H9 (cell line): ENCODE data around the gene KRT78. TPM values are rescaled to one million over a fixed set of nuclear protein-coding genes. Genes with fewer than 3 reads are reported as not detected.

Experiments used
- DNase-seq: peaks from one replicate; pipeline ENCODE4 v3.0.0-alpha.2; 2017
- H2AFZ ChIP-seq: one replicate; pipeline ENCODE4 v1.6.1; 2013; ENCODE audit warnings: mild to moderate bottlenecking, low read length, control low read depth, moderate library complexity
- H2AK5ac ChIP-seq: 2 replicates; pipeline ENCODE4 v1.6.1; 2013; ENCODE audit warnings: low read length, control low read depth, mixed read lengths; ENCODE audit not compliant: insufficient read length
- H2BK120ac ChIP-seq: one replicate; pipeline ENCODE4 v1.6.1; 2013; ENCODE audit warnings: low read depth, mild to moderate bottlenecking, low read length, control low read depth, inconsistent platforms; ENCODE audit not compliant: poor library complexity, severe bottlenecking
- H2BK12ac ChIP-seq: 2 replicates; pipeline ENCODE4 v1.6.1; 2013; ENCODE audit warnings: low read length, control low read depth, mixed read lengths, low read depth; ENCODE audit not compliant: insufficient read length
- H2BK15ac ChIP-seq: 2 replicates; pipeline ENCODE4 v1.6.1; 2013; ENCODE audit warnings: low read depth, low read length, control low read depth
- H2BK20ac ChIP-seq: one replicate; pipeline ENCODE4 v1.6.1; 2013; ENCODE audit warnings: low read depth, mild to moderate bottlenecking, low read length, control low read depth, inconsistent platforms; ENCODE audit not compliant: poor library complexity, severe bottlenecking
- H2BK5ac ChIP-seq: 2 replicates; pipeline ENCODE4 v1.6.1; 2013; ENCODE audit warnings: low read length, control low read depth, mixed read lengths; ENCODE audit not compliant: insufficient read length
- H3K14ac ChIP-seq: 2 replicates; pipeline ENCODE4 v1.6.1; 2013; ENCODE audit warnings: low read length, control low read depth; ENCODE audit not compliant: insufficient read depth
- H3K18ac ChIP-seq: 2 replicates; pipeline ENCODE4 v1.6.1; 2013; ENCODE audit warnings: low read depth, mild to moderate bottlenecking, mixed read lengths, low read length, control low read depth; ENCODE audit not compliant: insufficient read length
- H3K23ac ChIP-seq: 2 replicates; pipeline ENCODE4 v1.6.1; 2013; ENCODE audit warnings: low read length, control low read depth, mixed read lengths, low read depth; ENCODE audit not compliant: insufficient read length
- H3K23me2 ChIP-seq: 2 replicates; pipeline ENCODE4 v1.6.1; 2013; ENCODE audit warnings: low read depth, mild to moderate bottlenecking, mixed read lengths, low read length, control low read depth; ENCODE audit not compliant: insufficient read length, poor library complexity, severe bottlenecking
- H3K27ac ChIP-seq: 2 replicates; pipeline ENCODE4 v1.5.1; 2013; ENCODE audit warnings: low read length, control low read depth, mixed read lengths, low read depth; ENCODE audit not compliant: insufficient read length
- H3K27me3 ChIP-seq: 2 replicates; pipeline ENCODE4 v1.6.1; 2013; ENCODE audit warnings: low read length, control low read depth, inconsistent platforms; ENCODE audit not compliant: insufficient read depth
- H3K4ac ChIP-seq: 2 replicates; pipeline ENCODE4 v1.6.1; 2013; ENCODE audit warnings: low read depth, mild to moderate bottlenecking, control low read depth, inconsistent platforms, low read length, moderate library complexity
- H3K4me1 ChIP-seq: 2 replicates; pipeline ENCODE4 v1.6.1; 2013; ENCODE audit warnings: low read length, control low read depth, inconsistent platforms; ENCODE audit not compliant: insufficient read depth
- H3K4me2 ChIP-seq: 2 replicates; pipeline ENCODE4 v1.6.1; 2013; ENCODE audit warnings: low read length, control low read depth, mixed read lengths; ENCODE audit not compliant: insufficient read length, insufficient read depth
- H3K56ac ChIP-seq: 2 replicates; pipeline ENCODE4 v1.6.1; 2013; ENCODE audit warnings: low read depth, mild to moderate bottlenecking, mixed read lengths, low read length, control low read depth; ENCODE audit not compliant: insufficient read length
- H3K79me1 ChIP-seq: 2 replicates; pipeline ENCODE4 v1.6.1; 2013; ENCODE audit warnings: low read depth, mild to moderate bottlenecking, moderate library complexity, low read length, control low read depth, inconsistent platforms; ENCODE audit not compliant: insufficient read depth, poor library complexity, severe bottlenecking
- H3K79me2 ChIP-seq: 2 replicates; pipeline ENCODE4 v1.6.1; 2013; ENCODE audit warnings: low read length, control low read depth, inconsistent platforms; ENCODE audit not compliant: insufficient read depth
- H3K9ac ChIP-seq: 2 replicates; pipeline ENCODE4 v1.6.1; 2013; ENCODE audit warnings: low read length, control low read depth, mixed read lengths; ENCODE audit not compliant: insufficient read length; ENCODE audit errors: extremely low read depth
- H3K9me3 ChIP-seq: one replicate; pipeline ENCODE4 v1.6.1; 2013; ENCODE audit warnings: low read depth, low read length, inconsistent platforms; ENCODE audit not compliant: control insufficient read depth
- H3T11ph ChIP-seq: one replicate; pipeline ENCODE4 v1.6.1; 2013; ENCODE audit warnings: mild to moderate bottlenecking, low read length, control low read depth, inconsistent platforms
- H4K20me1 ChIP-seq: one replicate; pipeline ENCODE4 v1.6.1; 2013; ENCODE audit not compliant: control insufficient read depth, insufficient read length, insufficient read depth
- H4K5ac ChIP-seq: 2 replicates; pipeline ENCODE4 v1.6.1; 2013; ENCODE audit warnings: low read depth, mild to moderate bottlenecking, mixed read lengths, low read length, control low read depth; ENCODE audit not compliant: insufficient read length
- H4K8ac ChIP-seq: replicated peaks from 2 replicates; pipeline ENCODE4 v1.6.1; 2013; ENCODE audit warnings: low read length, control low read depth, mixed read lengths, low read depth; ENCODE audit not compliant: insufficient read length
- H4K91ac ChIP-seq: 2 replicates; pipeline ENCODE4 v1.6.1; 2013; ENCODE audit warnings: low read depth, mild to moderate bottlenecking, moderate library complexity, mixed read lengths, low read length, control low read depth; ENCODE audit not compliant: insufficient read length
- H3K27ac Mint-ChIP-seq, 3 experiments: 2 replicates in 2 of 3; 3 replicates in 1 of 3; pipeline ENCODE4 v1.8.0; 2020 to 2021; ENCODE audit warnings: mixed read lengths in 3 of 3, mild to moderate bottlenecking in 1 of 3, moderate library complexity in 1 of 3
- H3K27me3 Mint-ChIP-seq: 2 replicates; pipeline ENCODE4 v1.8.0; 2021; ENCODE audit warnings: low read depth, mild to moderate bottlenecking, moderate library complexity, mixed read lengths
- H3K36me3 Mint-ChIP-seq, 3 experiments: 2 replicates in 2 of 3; 3 replicates in 1 of 3; pipeline ENCODE4 v1.8.0; 2020 to 2021; ENCODE audit warnings: low read depth in 3 of 3, mixed read lengths in 3 of 3; ENCODE audit not compliant: insufficient read depth in 1 of 3
- H3K4me1 Mint-ChIP-seq, 2 experiments: 2 replicates each; pipeline ENCODE4 v1.8.0; 2020; ENCODE audit warnings: mixed read lengths in 2 of 2
- H3K4me3 Mint-ChIP-seq, 2 experiments: 2 replicates in 1 of 2; 3 replicates in 1 of 2; pipeline ENCODE4 v1.8.0; 2020 to 2021; ENCODE audit warnings: mild to moderate bottlenecking in 2 of 2, mixed read lengths in 2 of 2, moderate library complexity in 1 of 2
- H3K9me3 Mint-ChIP-seq, 2 experiments: 2 replicates in 1 of 2; 3 replicates in 1 of 2; pipeline ENCODE4 v1.8.0; 2020; ENCODE audit warnings: mild to moderate bottlenecking in 2 of 2, mixed read lengths in 2 of 2, moderate library complexity in 1 of 2
- CTCF ChIP-seq: fragments of 200-600 bp; sonication (generic); conservative IDR thresholded peaks from 3 replicates; pipeline ENCODE4 v1.8.0; 2021; ENCODE audit warnings: antibody characterized with exemption, mild to moderate bottlenecking
- WGBS: extraction: QIAGEN DNeasy Blood & Tissue Kit; methylation state at CpG from one replicate; pipeline ENCODE4 v1.1.7; 2013; ENCODE audit warnings: missing lambda C conversion rate, low lambda C conversion rate, mixed read lengths; ENCODE audit not compliant: insufficient read length; ENCODE audit errors: extremely low coverage; 5-methylcytosine and 5-hydroxymethylcytosine counted together
- total RNA-seq: library from RNA; stranded (reverse); gene quantifications from 2 replicates; pipeline ENCODE4 v1.2.1, GENCODE V29; 2021

KRT78 gene
- total RNA-seq, 1 experiment from 2014 or later = not detected

DNA sequence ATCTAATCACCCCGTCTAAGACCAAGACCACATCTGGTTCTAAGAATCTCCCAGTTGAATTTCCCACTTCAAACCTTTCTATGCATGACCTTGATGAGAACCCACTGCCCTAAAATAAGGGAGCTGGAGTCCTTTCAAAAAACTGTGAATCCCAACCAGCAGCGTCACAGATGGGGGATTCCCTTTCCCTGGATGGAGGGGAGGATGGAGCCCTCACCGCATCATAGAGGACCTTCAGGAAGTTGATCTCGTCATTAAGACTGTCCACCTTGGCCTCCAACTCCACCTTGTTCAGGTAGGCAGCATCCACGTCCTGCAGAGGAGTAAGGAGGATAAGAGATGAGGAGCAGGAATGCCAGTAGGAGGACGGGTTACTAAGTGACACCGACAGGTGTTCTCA is 39.6 kb downstream of the KRT78 start:
- Histone ChIP-seq H3K23me2 (no peaks in the 10 kb centered on the region), H3K4me2 (no peak overlapping the region), H4K20me1 (no peaks in the 10 kb centered on the region), H3T11ph (no peak overlapping the region), H3K79me2 (no peaks in the 10 kb centered on the region), H3K27ac (no peak overlapping the region), H4K91ac (no peak overlapping the region), H3K56ac (no peak overlapping the region), H3K23ac (no peak overlapping the region), H3K4me1 (peaks cover 2% of the 10 kb centered on the region; the same call in 1 of the 2 replicates), H4K8ac (no peak overlapping the region), H4K5ac (no peak overlapping the region), H2AFZ (no peak overlapping the region), H2BK120ac (no peak overlapping the region), H3K18ac (no peak overlapping the region), H2BK12ac (no peak overlapping the region), H3K79me1 (no peaks in the 10 kb centered on the region), H2BK15ac (no peak overlapping the region), H3K9ac (no peak overlapping the region), H3K14ac (no peak overlapping the region), H3K9me3 (no peaks in the 10 kb centered on the region), H3K4ac (no peak overlapping the region), H3K27me3 (no peaks in the 10 kb centered on the region), H2BK5ac (no peak overlapping the region), H2AK5ac (no peak overlapping the region), H2BK20ac (no peak overlapping the region)
- Mint-ChIP-seq H3K4me1 (peaks cover 14 to 16% of the 10 kb centered on the region in 2 experiments), H3K4me3 (no peak overlapping the region), H3K27me3 (peaks cover 12% of the 10 kb centered on the region), H3K9me3 (no peaks in the 10 kb centered on the region), H3K27ac (no peak overlapping the region), H3K36me3 (no peaks in the 10 kb centered on the region)
- no peak for TF ChIP-seq CTCF
- no CpG with 5 or more reads among the region's 7 CpGs for WGBS
- DNase-seq = no peak
